ENCODE data around the gene RMDN3.

- TF ChIP-seq POU2F2 (IDR thresholded peaks at IDR 0.05; ENCODE audit: low read depth, low read length) (no peak), POLR2A (IDR thresholded peaks at IDR 0.05; ENCODE audit: low read depth, low read length) (no peak), POLR2AphosphoS5 (IDR thresholded peaks at IDR 0.05; ENCODE audit: low read depth, low read length) (no peak), TAF1 (IDR thresholded peaks at IDR 0.05; ENCODE audit: low read depth, low read length) (no peak), SPI1 (IDR thresholded peaks at IDR 0.05; ENCODE audit: low read depth, low read length) (no peak), PAX5 (IDR thresholded peaks at IDR 0.05; ENCODE audit: insufficient read depth, low read length, severe bottlenecking) (no peak)
Measured at GRCh38 chr15:40723919-40724318, 31.1 kb downstream of the RMDN3 start.

Measured in GM12891 (cell line).